Endometrial microvascular endothelial cells (primary cell): ENCODE measurements around the gene CACNA2D4. TPM values are rescaled to one million over a fixed set of nuclear protein-coding genes. Genes with fewer than 3 reads are reported as not detected.

ENCODE experiments used
- in situ Hi-C: cut with HindIII; loops from 2 replicates; pipeline ENCODE4 v1.10.0; 2017; ENCODE audit warnings: low sequenced_read_pairs, low pct_unique_long_range_greater_than_20kb; ENCODE audit errors: inconsistent ontology term
- total RNA-seq: library from RNA; depleted of rRNA; stranded (reverse); fragments of >200 nt; gene quantifications from one replicate; pipeline ENCODE4 v1.2.3, GENCODE V29; 2015; ENCODE audit errors: inconsistent ontology term

The CACNA2D4 gene
- total RNA-seq, 1 donor from 2014 or later = not detected

GRCh38 chr12:1935242-1935641 is 16.8 kb upstream of the CACNA2D4 start:
- in situ Hi-C loops = loop anchor here (25.0 kb wide), 1 partner anchor 123 kb away; the partner anchor contains the start of gene LRTM2

- in situ Hi-C loops = loop anchor here (25.0 kb wide), 1 partner anchor 123 kb away; the partner anchor contains the start of gene LRTM2
Observed at GRCh38 chr12:1934831-1935230, 16.4 kb upstream of the CACNA2D4 start.

- in situ Hi-C loops = loop anchor here (25.0 kb wide), 1 partner anchor 122 kb away; the partner anchor contains the start of gene LRTM2
Observed at GRCh38 chr12:1934068-1934467, 15.6 kb upstream of the CACNA2D4 start.

GRCh38 chr12:1933342-1934051 is 15.0 kb upstream of the CACNA2D4 start:
- in situ Hi-C loops = loop anchor here (25.0 kb wide), 1 partner anchor 121 kb away; the partner anchor contains the start of gene LRTM2

GRCh38 chr12:1932264-1932777 is 13.9 kb upstream of the CACNA2D4 start:
- in situ Hi-C loops = loop anchor here (25.0 kb wide), 1 partner anchor 120 kb away; the partner anchor contains the start of gene LRTM2

- in situ Hi-C loops = loop anchor here (25.0 kb wide), 1 partner anchor 119 kb away; the partner anchor contains the start of gene LRTM2
Observed at GRCh38 chr12:1931642-1932041, 13.2 kb upstream of the CACNA2D4 start.

GRCh38 chr12:1930803-1931597 is 12.5 kb upstream of the CACNA2D4 start:
- in situ Hi-C loops = loop anchor here (25.0 kb wide), 1 partner anchor 119 kb away; the partner anchor contains the start of gene LRTM2

GRCh38 chr12:1929985-1930802 is 11.7 kb upstream of the CACNA2D4 start:
- in situ Hi-C loops = loop anchor here (25.0 kb wide), 1 partner anchor 118 kb away; the partner anchor contains the start of gene LRTM2

GRCh38 chr12:1929241-1929984 is 11.0 kb upstream of the CACNA2D4 start:
- in situ Hi-C loops = loop anchor here (25.0 kb wide), 1 partner anchor 117 kb away; the partner anchor contains the start of gene LRTM2

GRCh38 chr12:1928439-1929121 is 10.1 kb upstream of the CACNA2D4 start:
- in situ Hi-C loops = loop anchor here (25.0 kb wide), 1 partner anchor 116 kb away; the partner anchor contains the start of gene LRTM2

- in situ Hi-C loops = loop anchor here (25.0 kb wide), 1 partner anchor 116 kb away; the partner anchor contains the start of gene LRTM2
Observed at GRCh38 chr12:1927751-1928351, 9.4 kb upstream of the CACNA2D4 start.

- in situ Hi-C loops = loop anchor here (25.0 kb wide), 1 partner anchor 115 kb away; the partner anchor contains the start of gene LRTM2
Observed at GRCh38 chr12:1927051-1927680, 8.7 kb upstream of the CACNA2D4 start.

- in situ Hi-C loops = loop anchor here (25.0 kb wide), 1 partner anchor 114 kb away; the partner anchor contains the start of gene LRTM2
Observed at GRCh38 chr12:1926251-1926657, 7.8 kb upstream of the CACNA2D4 start.

GRCh38 chr12:1925684-1926006 is 7.2 kb upstream of the CACNA2D4 start:
- in situ Hi-C loops = loop anchor here (25.0 kb wide), 1 partner anchor 113 kb away; the partner anchor contains the start of gene LRTM2

GRCh38 chr12:1924996-1925683 is 6.7 kb upstream of the CACNA2D4 start:
- in situ Hi-C loops = loop anchor here (25.0 kb wide), 1 partner anchor 113 kb away; the partner anchor contains the start of gene LRTM2

- in situ Hi-C loops = no loop called here
Observed at GRCh38 chr12:1922985-1923384, 4.5 kb upstream of the CACNA2D4 start.
